DOHH2 (cell line): ENCODE measurements around the gene MFN1.

Experiments used
- H3F3A ChIP-seq: fragments of 200-600 bp; sonication (generic), shearing (Covaris generic); 2 replicates; pipeline ENCODE4 v1.6.0; 2016; ENCODE audit warnings: antibody characterized with exemption, mild to moderate bottlenecking; ENCODE audit not compliant: control insufficient read depth, insufficient read depth
- H3K27ac ChIP-seq: fragments of 200-600 bp; sonication (generic); 2 replicates; pipeline ENCODE4 v1.5.1; 2014; ENCODE audit warnings: low read depth, mild to moderate bottlenecking, low read length, moderate library complexity
- H3K27me3 ChIP-seq: fragments of 200-600 bp; sonication (generic); 2 replicates; pipeline ENCODE4 v1.6.1; 2014; ENCODE audit warnings: mild to moderate bottlenecking, low read length, mixed read lengths; ENCODE audit not compliant: control insufficient read depth
- H3K36me3 ChIP-seq: fragments of 200-600 bp; sonication (generic); 2 replicates; pipeline ENCODE4 v1.6.1; 2014; ENCODE audit warnings: mild to moderate bottlenecking, low read length, moderate library complexity, mixed read lengths; ENCODE audit not compliant: control insufficient read depth
- H3K4me1 ChIP-seq: fragments of 200-600 bp; sonication (generic); 2 replicates; pipeline ENCODE4 v1.6.1; 2014; ENCODE audit warnings: mild to moderate bottlenecking, low read length, mixed read lengths; ENCODE audit not compliant: control insufficient read depth
- H3K4me2 ChIP-seq: fragments of 200-600 bp; sonication (generic); 2 replicates; pipeline ENCODE4 v1.6.0; 2014; ENCODE audit warnings: mild to moderate bottlenecking, low read length, moderate library complexity
- H3K4me3 ChIP-seq: fragments of 200-600 bp; sonication (generic); 2 replicates; pipeline ENCODE4 v1.5.1; 2014; ENCODE audit warnings: mild to moderate bottlenecking, low read length, mixed read lengths
- H3K79me2 ChIP-seq: fragments of 200-600 bp; sonication (generic); 2 replicates; pipeline ENCODE4 v1.6.1; 2014; ENCODE audit warnings: mild to moderate bottlenecking, low read length, mixed read lengths; ENCODE audit not compliant: control insufficient read depth
- H3K9me2 ChIP-seq: fragments of 200-600 bp; sonication (generic); replicated peaks from 2 replicates; pipeline ENCODE4 v1.6.1; 2014; ENCODE audit warnings: mild to moderate bottlenecking, low read length, mixed read lengths; ENCODE audit not compliant: control insufficient read depth
- H3K9me3 ChIP-seq: fragments of 200-600 bp; sonication (generic); 2 replicates; pipeline ENCODE4 v1.6.1; 2014; ENCODE audit warnings: antibody characterized with exemption, low read length, mixed read lengths; ENCODE audit not compliant: control insufficient read depth, insufficient read depth
- H4K20me1 ChIP-seq: fragments of 200-600 bp; sonication (generic); 2 replicates; pipeline ENCODE4 v1.6.0; 2014; ENCODE audit warnings: low read depth, mild to moderate bottlenecking, antibody characterized with exemption, low read length, moderate library complexity; ENCODE audit not compliant: control insufficient read depth, insufficient read depth
- EZH2phosphoT487 ChIP-seq: fragments of 200-600 bp; sonication (generic); IDR thresholded peaks from 2 replicates; pipeline ENCODE4 v1.6.1; 2017; ENCODE audit warnings: borderline replicate concordance, mild to moderate bottlenecking, antibody characterized with exemption, low read length, moderate library complexity, mixed read lengths
- TF ChIP-seq, protein P1 (sequence below): fragments of 200-600 bp; sonication (generic); IDR thresholded peaks from one replicate; pipeline ENCODE4 v1.5.1; 2014; ENCODE audit warnings: antibody characterized with exemption, mild to moderate bottlenecking, low read depth, low read length; ENCODE audit not compliant: poor library complexity, severe bottlenecking

Gene MFN1

DNA sequence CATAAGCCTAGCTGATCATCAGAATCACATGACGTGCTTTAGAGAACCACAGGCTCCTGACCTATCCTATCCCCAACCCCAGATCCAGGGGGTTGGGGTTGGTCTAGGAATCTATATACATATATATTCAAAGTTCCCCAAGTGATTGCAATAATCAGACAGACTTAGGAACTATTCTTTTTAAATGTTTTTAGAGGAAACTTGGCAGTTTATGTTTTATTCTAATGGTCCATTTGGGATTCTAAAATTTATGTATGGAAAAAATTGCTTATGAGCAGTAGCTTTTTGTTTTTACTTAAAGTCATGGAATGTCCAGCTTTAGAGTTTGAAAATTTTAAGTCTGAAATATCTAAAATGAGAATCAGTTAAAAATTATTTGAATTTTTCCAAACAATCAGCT lies 22.1 kb downstream of the MFN1 start:
- Histone ChIP-seq H3F3A (0 out of 2 replicates have a peak, but pooled peaks cover 6% of the 10 kb centered on the region), H3K79me2 (no peaks in the 10 kb centered on the region), H3K4me3 (no peak overlapping the region), H3K4me2 (no peak overlapping the region), H3K9me3 (no peaks in the 10 kb centered on the region), H4K20me1 (no peaks in the 10 kb centered on the region), H3K9me2 (no peaks in the 10 kb centered on the region), H3K36me3 (peaks cover 45% of the 10 kb centered on the region), H3K27me3 (no peaks in the 10 kb centered on the region), H3K27ac (no peak overlapping the region), H3K4me1 (no peaks in the 10 kb centered on the region)
- TF ChIP-seq EZH2phosphoT487, result no peak
- TF ChIP-seq, protein P1, sequence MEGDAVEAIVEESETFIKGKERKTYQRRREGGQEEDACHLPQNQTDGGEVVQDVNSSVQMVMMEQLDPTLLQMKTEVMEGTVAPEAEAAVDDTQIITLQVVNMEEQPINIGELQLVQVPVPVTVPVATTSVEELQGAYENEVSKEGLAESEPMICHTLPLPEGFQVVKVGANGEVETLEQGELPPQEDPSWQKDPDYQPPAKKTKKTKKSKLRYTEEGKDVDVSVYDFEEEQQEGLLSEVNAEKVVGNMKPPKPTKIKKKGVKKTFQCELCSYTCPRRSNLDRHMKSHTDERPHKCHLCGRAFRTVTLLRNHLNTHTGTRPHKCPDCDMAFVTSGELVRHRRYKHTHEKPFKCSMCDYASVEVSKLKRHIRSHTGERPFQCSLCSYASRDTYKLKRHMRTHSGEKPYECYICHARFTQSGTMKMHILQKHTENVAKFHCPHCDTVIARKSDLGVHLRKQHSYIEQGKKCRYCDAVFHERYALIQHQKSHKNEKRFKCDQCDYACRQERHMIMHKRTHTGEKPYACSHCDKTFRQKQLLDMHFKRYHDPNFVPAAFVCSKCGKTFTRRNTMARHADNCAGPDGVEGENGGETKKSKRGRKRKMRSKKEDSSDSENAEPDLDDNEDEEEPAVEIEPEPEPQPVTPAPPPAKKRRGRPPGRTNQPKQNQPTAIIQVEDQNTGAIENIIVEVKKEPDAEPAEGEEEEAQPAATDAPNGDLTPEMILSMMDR, result no peak

DNA sequence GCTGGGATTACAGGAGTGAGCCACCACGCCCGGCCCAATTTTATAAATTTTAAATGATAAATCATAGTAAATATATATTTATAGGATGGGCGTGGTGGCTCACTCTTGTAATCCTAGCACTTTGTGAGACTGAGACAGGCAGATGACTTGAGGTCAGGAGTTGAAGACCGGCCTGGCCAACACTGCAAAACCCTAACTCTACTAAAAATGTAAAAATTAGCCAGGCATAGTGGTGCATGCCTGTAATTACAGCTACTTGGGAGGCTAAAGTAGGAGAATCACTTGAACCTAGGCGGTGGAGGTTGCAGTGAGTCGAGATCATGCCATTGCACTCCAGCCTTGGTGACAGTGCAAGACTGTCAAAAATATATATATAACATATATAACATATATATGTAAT lies 26.4 kb downstream of the MFN1 start:
- H3K27ac ChIP-seq, result no peak overlapping the region
- no peak overlapping the region for H3K4me2 ChIP-seq
- no peaks in the 10 kb centered on the region for H3K9me2 ChIP-seq
- no peaks in the 10 kb centered on the region for H3K79me2 ChIP-seq
- TF ChIP-seq, protein P1, result no peak
- no peak for TF ChIP-seq EZH2phosphoT487
- H3K4me3 ChIP-seq, result no peak overlapping the region
- H3K36me3 ChIP-seq, result peaks cover 53% of the 10 kb centered on the region
- no peaks in the 10 kb centered on the region for H3K9me3 ChIP-seq
- H3F3A ChIP-seq, result 0 out of 2 replicates have a peak, but pooled peaks cover 6% of the 10 kb centered on the region
- H3K4me1 ChIP-seq, result no peaks in the 10 kb centered on the region
- no peaks in the 10 kb centered on the region for H3K27me3 ChIP-seq
- no peaks in the 10 kb centered on the region for H4K20me1 ChIP-seq

DNA sequence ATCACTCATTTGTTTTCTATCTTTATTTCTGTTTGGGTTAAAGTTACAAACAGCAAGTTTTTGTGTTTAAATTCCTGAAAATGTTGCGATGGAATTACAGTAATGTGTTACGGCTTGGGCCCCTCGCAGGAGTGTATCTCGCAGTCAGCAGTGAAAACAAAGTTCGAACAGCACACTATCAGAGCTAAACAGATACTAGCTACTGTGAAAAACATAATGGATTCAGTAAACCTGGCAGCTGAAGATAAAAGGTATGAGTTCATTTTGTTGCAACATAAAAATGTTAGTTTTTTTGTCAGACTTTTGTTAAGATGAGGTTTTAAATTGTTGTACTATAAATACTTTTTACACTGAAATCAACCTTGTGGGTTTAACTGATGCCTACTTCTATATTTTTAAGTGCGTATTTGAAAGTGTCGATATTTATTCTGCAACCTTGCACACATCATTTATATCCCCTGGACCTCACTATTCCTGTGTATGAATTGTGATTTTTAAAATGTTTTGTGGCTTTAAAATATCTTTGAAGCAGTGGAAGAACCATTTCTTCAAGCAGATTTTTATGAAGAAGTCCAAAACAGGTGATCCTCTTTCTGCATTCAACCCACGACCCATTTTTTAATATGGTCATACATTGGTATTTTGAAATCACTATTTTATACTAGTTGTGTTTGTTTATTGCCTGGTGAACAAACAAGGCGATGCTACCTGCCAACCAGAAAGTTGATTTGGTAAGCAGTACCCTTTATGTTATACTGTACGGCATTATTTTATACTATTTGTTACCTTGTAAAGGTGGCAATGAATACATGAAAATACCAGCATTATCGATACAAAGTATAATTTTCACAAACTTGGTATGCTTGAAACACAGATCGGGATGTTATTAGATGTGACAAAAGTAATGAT lies 27.8 kb downstream of the MFN1 start:
- H3K27ac ChIP-seq, result no peak overlapping the region
- no peaks in the 10 kb centered on the region for H3K79me2 ChIP-seq
- no peak overlapping the region for H3K4me2 ChIP-seq
- H3K27me3 ChIP-seq, result no peaks in the 10 kb centered on the region
- no peaks in the 10 kb centered on the region for H3K4me1 ChIP-seq
- H4K20me1 ChIP-seq, result no peaks in the 10 kb centered on the region
- no peak for TF ChIP-seq EZH2phosphoT487
- TF ChIP-seq, protein P1, result no peak
- peaks cover 59% of the 10 kb centered on the region for H3K36me3 ChIP-seq
- no peaks in the 10 kb centered on the region for H3K9me2 ChIP-seq
- H3K4me3 ChIP-seq, result no peak overlapping the region
- 0 out of 2 replicates have a peak, but pooled peaks cover 6% of the 10 kb centered on the region for H3F3A ChIP-seq
- no peaks in the 10 kb centered on the region for H3K9me3 ChIP-seq
